K562 (cell line): ENCODE results near the gene TCTN3. TPM values are rescaled to one million over a fixed set of nuclear protein-coding genes. Genes with fewer than 3 reads are reported as not detected.

ENCODE experiments used
- CHD2 ChIP-seq: IDR thresholded peaks from 2 replicates; pipeline ENCODE4 v1.6.1; 2011; ENCODE audit warnings: low read depth, low read length
- CREB1 ChIP-seq, 2 experiments: sonication (generic) in 1 of 2; formaldehyde crosslinking in 1 of 2; IDR thresholded peaks; 2 replicates each; pipeline versions ENCODE4 v1.6.1 to v1.8.0; 2012 to 2022; ENCODE audit warnings: inconsistent platforms in 1 of 2, mild to moderate bottlenecking in 1 of 2, missing genetic modification reagents in 1 of 2, moderate library complexity in 1 of 2
- CTBP1 ChIP-seq: fragments of 450-650 bp; IDR thresholded peaks from 2 replicates; pipeline ENCODE4 v1.6.1; 2016; ENCODE audit warnings: borderline replicate concordance
- E2F6 ChIP-seq, 2 experiments: IDR thresholded peaks; 2 replicates each; pipeline ENCODE4 v1.6.1; 2011; ENCODE audit warnings: borderline replicate concordance in 1 of 2, control low read depth in 1 of 2, low read depth in 1 of 2, low read length in 1 of 2, mild to moderate bottlenecking in 1 of 2, mixed read lengths in 1 of 2, moderate library complexity in 1 of 2; ENCODE audit not compliant: insufficient read depth in 1 of 2, insufficient read length in 1 of 2, poor library complexity in 1 of 2, severe bottlenecking in 1 of 2; ENCODE audit errors: extremely low read depth in 1 of 2
- ETS2 ChIP-seq: IDR thresholded peaks from 2 replicates; pipeline ENCODE4 v1.6.1; 2016; ENCODE audit warnings: borderline replicate concordance, missing genetic modification characterization, mild to moderate bottlenecking, moderate library complexity, missing compliant biosample characterization; ENCODE audit not compliant: poor library complexity, severe bottlenecking
- FOXM1 ChIP-seq, 2 experiments: fragments of 450-650 bp in 1 of 2; sonication (generic) in 1 of 2; formaldehyde crosslinking in 1 of 2; IDR thresholded peaks; 2 replicates each; pipeline versions ENCODE4 v1.6.1 to v1.9.0; 2017 to 2022; ENCODE audit warnings: low read depth in 2 of 2, mild to moderate bottlenecking in 2 of 2, missing genetic modification reagents in 1 of 2, moderate library complexity in 1 of 2
- GTF2B ChIP-seq: IDR thresholded peaks from 2 replicates; pipeline ENCODE4 v1.6.1; 2011; ENCODE audit not compliant: insufficient read length; ENCODE audit errors: extremely low read depth
- HDAC1 ChIP-seq, 2 experiments: fragments of 450-650 bp; IDR thresholded peaks; 2 replicates each; pipeline ENCODE4 v1.6.1; 2016 to 2017; ENCODE audit warnings: inconsistent platforms in 1 of 2, mild to moderate bottlenecking in 1 of 2, moderate library complexity in 1 of 2
- HSF4 ChIP-seq: fragments of 250-450 bp; sonication (Bioruptor Pico); IDR thresholded peaks from 2 replicates; pipeline ENCODE4 v2.1.2; 2022; ENCODE audit warnings: mild to moderate bottlenecking, moderate library complexity, borderline replicate concordance
- LARP7 ChIP-seq: fragments of 450-650 bp; IDR thresholded peaks from 2 replicates; pipeline ENCODE4 v1.6.1; 2016
- MBD2 ChIP-seq: sonication (generic); IDR thresholded peaks from 2 replicates; pipeline ENCODE4 v1.6.1; 2016; ENCODE audit warnings: low read depth, borderline replicate concordance
- PTRF ChIP-seq: fragments of 450-650 bp; IDR thresholded peaks from 2 replicates; pipeline ENCODE4 v1.6.1; 2016; ENCODE audit warnings: mild to moderate bottlenecking, missing genetic modification characterization, missing compliant biosample characterization
- RNF219 ChIP-seq: fragments of 250-450 bp; sonication (Bioruptor Pico); IDR thresholded peaks from 2 replicates; pipeline ENCODE4 v1.5.0; 2022; ENCODE audit warnings: mild to moderate bottlenecking
- SRSF7 ChIP-seq: fragments of 200-400 bp; formaldehyde crosslinking; optimal IDR thresholded peaks from 2 replicates; pipeline ENCODE3; 2017; ENCODE audit warnings: mild to moderate bottlenecking, low read depth, low read length
- ZBED1 ChIP-seq: IDR thresholded peaks from 2 replicates; pipeline ENCODE4 v1.6.1; 2014
- ZC3H4 ChIP-seq: sonication (generic); formaldehyde crosslinking; IDR thresholded peaks from 2 replicates; pipeline ENCODE4 v1.9.0; 2021; ENCODE audit warnings: missing genetic modification reagents, borderline replicate concordance
- ZNF253 ChIP-seq: fragments of 250-450 bp; sonication (Bioruptor Pico); conservative IDR thresholded peaks from 2 replicates; pipeline ENCODE4 v1.6.1; 2021; ENCODE audit warnings: mild to moderate bottlenecking
- ZNF3 ChIP-seq: fragments of 250-450 bp; sonication (Bioruptor Pico); IDR thresholded peaks from 2 replicates; pipeline ENCODE4 v1.5.0; 2021; ENCODE audit warnings: mild to moderate bottlenecking, moderate library complexity
- polyA plus RNA-seq, 8 experiments: library from polyadenylated mRNA; depleted of rRNA in 4 of 8; stranded (reverse) in 5 of 8; unstranded in 3 of 8; fragments of >200 nt; fragmentation: Nextera tagmentation in 2 of 8; fragmentation: Illumina TruSeq in 1 of 8; extraction: Ambion mirVana in 2 of 8; extraction: Trizol in 1 of 8; gene quantifications; 2 replicates each; pipeline versions ENCODE4 v1.2.1 to v1.2.3, GENCODE V29; 2011 to 2014; ENCODE audit warnings: inconsistent platforms in 1 of 8, missing spikeins in 1 of 8
- total RNA-seq, 7 experiments: library from RNA; depleted of rRNA in 6 of 7; stranded (reverse); fragments of >200 nt in 6 of 7; fragmentation: Illumina TruSeq in 2 of 7; extraction: Trizol in 2 of 7; gene quantifications; 2 replicates each; pipeline versions ENCODE4 v1.2.1 to v1.2.3, GENCODE V29; 2011 to 2021; ENCODE audit warnings: low replicate concordance in 1 of 7
- TF ChIP-seq, protein P1 (sequence below), 2 experiments: IDR thresholded peaks in 1 of 2; conservative IDR thresholded peaks in 1 of 2; 2 replicates each; pipeline ENCODE4 v1.6.1; 2016; ENCODE audit warnings: low read depth in 2 of 2, mild to moderate bottlenecking in 1 of 2, missing compliant biosample characterization in 1 of 2, missing genetic modification characterization in 1 of 2, moderate library complexity in 1 of 2

TCTN3 gene
- total and polyA plus RNA-seq, 9 of the 15 experiments (the other 6 are each of a cell fraction or from before 2014, with no cell fraction given), result 10.4 to 25.8 (median 16.3) TPM

DNA sequence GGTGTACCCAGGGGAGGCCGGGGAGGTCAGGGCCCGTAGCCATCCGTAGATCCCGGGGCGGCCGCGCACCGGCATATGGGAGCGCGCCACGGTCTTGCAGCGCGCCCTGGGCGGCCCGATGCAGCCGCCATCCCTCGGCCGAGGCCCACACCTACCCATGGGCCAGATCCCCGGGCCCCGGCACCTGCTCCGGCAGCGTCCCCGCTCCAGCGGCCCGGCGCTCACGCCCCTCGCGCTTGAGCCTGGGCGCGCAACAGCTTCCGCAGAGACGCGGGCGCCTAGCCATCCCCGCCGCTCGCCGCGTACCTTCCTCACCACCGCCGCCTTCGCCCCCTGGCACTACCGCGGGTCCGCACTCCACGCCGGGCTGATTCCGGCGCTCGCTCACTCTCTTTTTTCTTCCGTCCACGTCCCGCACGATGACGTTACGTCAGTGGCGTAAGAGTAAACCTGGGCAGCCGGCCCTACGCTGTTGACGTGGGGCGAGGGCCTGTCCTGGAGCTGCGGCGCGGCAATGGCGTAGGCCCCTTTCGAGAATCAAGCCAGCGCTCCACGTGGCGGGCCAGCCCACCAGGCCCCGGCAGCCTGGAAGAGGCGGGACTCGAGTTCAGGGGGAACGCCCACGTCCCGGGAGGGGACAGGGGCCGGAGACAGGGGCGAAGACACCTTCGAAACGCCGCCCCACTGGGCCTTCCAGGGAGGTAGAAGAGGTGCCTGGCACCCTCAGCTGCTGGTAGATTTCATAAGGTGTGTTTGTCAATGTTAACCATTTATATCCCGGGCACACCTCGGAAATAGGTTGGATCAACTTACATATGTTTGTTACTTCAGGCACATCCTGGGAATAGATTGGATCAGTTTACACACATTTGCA lies 37.2 kb downstream of the TCTN3 start, which contains the start of gene ALDH18A1 (continued):
- no peak for TF ChIP-seq FOXM1 (IDR thresholded peaks at IDR 0.05; ENCODE audit: low read depth)
- TF ChIP-seq FOXM1 (CRISPR knock-in tag; IDR thresholded peaks at IDR 0.05; ENCODE audit: low read depth), result no peak
- TF ChIP-seq MBD2, result no peak
- no peak for TF ChIP-seq ZNF253 (CRISPR knock-in tag)
- TF ChIP-seq, protein P1, sequence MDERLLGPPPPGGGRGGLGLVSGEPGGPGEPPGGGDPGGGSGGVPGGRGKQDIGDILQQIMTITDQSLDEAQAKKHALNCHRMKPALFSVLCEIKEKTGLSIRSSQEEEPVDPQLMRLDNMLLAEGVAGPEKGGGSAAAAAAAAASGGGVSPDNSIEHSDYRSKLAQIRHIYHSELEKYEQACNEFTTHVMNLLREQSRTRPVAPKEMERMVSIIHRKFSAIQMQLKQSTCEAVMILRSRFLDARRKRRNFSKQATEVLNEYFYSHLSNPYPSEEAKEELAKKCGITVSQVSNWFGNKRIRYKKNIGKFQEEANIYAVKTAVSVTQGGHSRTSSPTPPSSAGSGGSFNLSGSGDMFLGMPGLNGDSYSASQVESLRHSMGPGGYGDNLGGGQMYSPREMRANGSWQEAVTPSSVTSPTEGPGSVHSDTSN (CRISPR knock-in tag; IDR thresholded peaks at IDR 0.05; ENCODE audit: low read depth), result no peak
- TF ChIP-seq, protein P1 (tag; conservative IDR thresholded peaks at IDR 0.05; ENCODE audit: low read depth), result no peak
- no peak for TF ChIP-seq ETS2
- TF ChIP-seq LARP7, result no peak
- TF ChIP-seq CHD2, result no peak
- peak; percentile 61 to 62 for TF ChIP-seq E2F6 (IDR thresholded peaks at IDR 0.05; ENCODE audit: borderline replicate concordance in 1 of 2, extremely low read depth in 1 of 2, insufficient read depth in 1 of 2, insufficient read length in 1 of 2, low read depth in 1 of 2, low read length in 1 of 2, poor library complexity in 1 of 2, severe bottlenecking in 1 of 2)
- no peak for TF ChIP-seq ZNF3 (CRISPR knock-in tag)
- no peak for TF ChIP-seq GTF2B
- TF ChIP-seq CTBP1, result peak; percentile 49; the same call in 1 of the 2 replicates
- TF ChIP-seq HSF4 (CRISPR knock-in tag), result no peak
- no peak for TF ChIP-seq PTRF (tag)
- TF ChIP-seq CREB1 (IDR thresholded peaks at IDR 0.05), result peak; percentile 41; the same call in 1 of the 2 replicates
- TF ChIP-seq CREB1 (CRISPR knock-in tag; IDR thresholded peaks at IDR 0.05), result 0 out of 2 replicates have a peak, but pooled peaks have one; percentile 63
- no peak for TF ChIP-seq ZC3H4
- TF ChIP-seq ZBED1, result no peak
- no peak for TF ChIP-seq SRSF7
- no peak for TF ChIP-seq RNF219 (CRISPR knock-in tag)
- peak in 1 of 2 experiments; percentile 68; a peak in 1 of 4 replicates for TF ChIP-seq HDAC1 (IDR thresholded peaks at IDR 0.05)
